ENCODE results near the gene FAM163B.

GRCh38 chr9:133582501-133583045 is 26.6 kb downstream of the FAM163B start:
- TF ChIP-seq SMC3 (IDR thresholded peaks at IDR 0.05; ENCODE audit: low read depth, low read length) (no peak), SIN3A (IDR thresholded peaks at IDR 0.05; ENCODE audit: borderline replicate concordance, low read depth, low read length) (no peak), MXI1 (IDR thresholded peaks at IDR 0.05; ENCODE audit: low read depth, low read length) (no peak), EZH2phosphoT487 (IDR thresholded peaks at IDR 0.05; ENCODE audit: borderline replicate concordance, low read depth) (no peak), FOXJ3 (CRISPR knock-in tag; IDR thresholded peaks at IDR 0.05) (no peak), POLR2AphosphoS5 (IDR thresholded peaks at IDR 0.05; ENCODE audit: low read depth, low read length) (no peak), MAX (IDR thresholded peaks at IDR 0.05; ENCODE audit: low read depth) (no peak), TAF1 (IDR thresholded peaks at IDR 0.05; ENCODE audit: borderline replicate concordance, low read depth, low read length) (no peak), EP300 (IDR thresholded peaks at IDR 0.05; ENCODE audit: borderline replicate concordance in 1 of 2, low read depth in 1 of 2, low read length in 1 of 2) (no peak), FOXM1 (IDR thresholded peaks at IDR 0.05; ENCODE audit: low read depth) (no peak), FOSL2 (IDR thresholded peaks at IDR 0.05; ENCODE audit: borderline replicate concordance, low read depth) (no peak), GABPA (IDR thresholded peaks at IDR 0.05; ENCODE audit: low read depth) (no peak), TCF12 (IDR thresholded peaks at IDR 0.05) (no peak)
- TF ChIP-seq, protein P1, sequence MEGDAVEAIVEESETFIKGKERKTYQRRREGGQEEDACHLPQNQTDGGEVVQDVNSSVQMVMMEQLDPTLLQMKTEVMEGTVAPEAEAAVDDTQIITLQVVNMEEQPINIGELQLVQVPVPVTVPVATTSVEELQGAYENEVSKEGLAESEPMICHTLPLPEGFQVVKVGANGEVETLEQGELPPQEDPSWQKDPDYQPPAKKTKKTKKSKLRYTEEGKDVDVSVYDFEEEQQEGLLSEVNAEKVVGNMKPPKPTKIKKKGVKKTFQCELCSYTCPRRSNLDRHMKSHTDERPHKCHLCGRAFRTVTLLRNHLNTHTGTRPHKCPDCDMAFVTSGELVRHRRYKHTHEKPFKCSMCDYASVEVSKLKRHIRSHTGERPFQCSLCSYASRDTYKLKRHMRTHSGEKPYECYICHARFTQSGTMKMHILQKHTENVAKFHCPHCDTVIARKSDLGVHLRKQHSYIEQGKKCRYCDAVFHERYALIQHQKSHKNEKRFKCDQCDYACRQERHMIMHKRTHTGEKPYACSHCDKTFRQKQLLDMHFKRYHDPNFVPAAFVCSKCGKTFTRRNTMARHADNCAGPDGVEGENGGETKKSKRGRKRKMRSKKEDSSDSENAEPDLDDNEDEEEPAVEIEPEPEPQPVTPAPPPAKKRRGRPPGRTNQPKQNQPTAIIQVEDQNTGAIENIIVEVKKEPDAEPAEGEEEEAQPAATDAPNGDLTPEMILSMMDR (IDR thresholded peaks at IDR 0.05): no peak

Data from SK-N-SH (cell line).